ENCODE results near the gene L3MBTL3.

Gene L3MBTL3

DNA sequence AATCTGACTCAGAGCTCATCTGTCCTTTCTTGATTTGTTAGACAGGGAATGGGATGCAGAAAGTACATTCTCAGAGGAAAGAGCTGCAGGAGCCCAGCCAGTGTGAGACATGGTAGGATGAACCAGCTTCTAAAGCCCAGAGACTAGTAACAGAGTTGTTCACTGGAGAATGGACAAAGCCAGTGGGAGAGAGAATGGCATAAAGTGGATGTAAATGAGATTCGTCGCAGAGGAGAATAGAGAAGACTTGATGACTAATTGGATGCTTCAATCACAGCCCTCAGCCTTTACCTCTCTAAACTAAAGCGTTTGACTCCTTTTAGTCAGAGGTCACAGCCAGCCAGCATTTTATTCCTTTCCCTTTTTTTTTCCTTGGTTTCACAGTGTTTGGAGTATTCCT, 25.5 kb upstream of the L3MBTL3 start:
- TF ChIP-seq, protein P1, sequence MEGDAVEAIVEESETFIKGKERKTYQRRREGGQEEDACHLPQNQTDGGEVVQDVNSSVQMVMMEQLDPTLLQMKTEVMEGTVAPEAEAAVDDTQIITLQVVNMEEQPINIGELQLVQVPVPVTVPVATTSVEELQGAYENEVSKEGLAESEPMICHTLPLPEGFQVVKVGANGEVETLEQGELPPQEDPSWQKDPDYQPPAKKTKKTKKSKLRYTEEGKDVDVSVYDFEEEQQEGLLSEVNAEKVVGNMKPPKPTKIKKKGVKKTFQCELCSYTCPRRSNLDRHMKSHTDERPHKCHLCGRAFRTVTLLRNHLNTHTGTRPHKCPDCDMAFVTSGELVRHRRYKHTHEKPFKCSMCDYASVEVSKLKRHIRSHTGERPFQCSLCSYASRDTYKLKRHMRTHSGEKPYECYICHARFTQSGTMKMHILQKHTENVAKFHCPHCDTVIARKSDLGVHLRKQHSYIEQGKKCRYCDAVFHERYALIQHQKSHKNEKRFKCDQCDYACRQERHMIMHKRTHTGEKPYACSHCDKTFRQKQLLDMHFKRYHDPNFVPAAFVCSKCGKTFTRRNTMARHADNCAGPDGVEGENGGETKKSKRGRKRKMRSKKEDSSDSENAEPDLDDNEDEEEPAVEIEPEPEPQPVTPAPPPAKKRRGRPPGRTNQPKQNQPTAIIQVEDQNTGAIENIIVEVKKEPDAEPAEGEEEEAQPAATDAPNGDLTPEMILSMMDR (conservative IDR thresholded peaks at IDR 0.05; ENCODE audit: low read depth, low read length), result no peak
- no peak overlapping the region for H3K4me3 ChIP-seq (ENCODE audit: low read depth, low read length)
- DNase-seq (ENCODE audit: low read depth), result no peak

DNA sequence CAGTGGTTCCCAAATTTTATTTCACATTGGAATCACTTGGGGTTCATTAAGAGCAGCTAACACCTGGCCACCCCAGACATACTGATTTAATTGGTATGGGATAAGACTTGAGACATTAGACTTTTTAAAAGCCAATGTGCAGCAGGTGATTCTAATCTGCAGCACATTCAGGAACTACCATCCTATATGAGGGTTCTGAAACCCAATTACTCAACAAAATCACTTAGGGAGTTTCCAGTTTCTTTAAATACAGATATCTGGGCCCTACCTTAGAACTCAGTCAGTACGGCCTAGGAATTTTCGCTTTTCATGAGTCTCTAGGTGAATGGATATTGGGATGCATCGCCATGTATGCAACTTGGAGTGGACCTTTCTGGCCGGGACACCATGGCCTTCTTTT, 24.0 kb upstream of the L3MBTL3 start:
- no peak overlapping the region for H3K4me3 ChIP-seq (ENCODE audit: low read depth, low read length)

DNA sequence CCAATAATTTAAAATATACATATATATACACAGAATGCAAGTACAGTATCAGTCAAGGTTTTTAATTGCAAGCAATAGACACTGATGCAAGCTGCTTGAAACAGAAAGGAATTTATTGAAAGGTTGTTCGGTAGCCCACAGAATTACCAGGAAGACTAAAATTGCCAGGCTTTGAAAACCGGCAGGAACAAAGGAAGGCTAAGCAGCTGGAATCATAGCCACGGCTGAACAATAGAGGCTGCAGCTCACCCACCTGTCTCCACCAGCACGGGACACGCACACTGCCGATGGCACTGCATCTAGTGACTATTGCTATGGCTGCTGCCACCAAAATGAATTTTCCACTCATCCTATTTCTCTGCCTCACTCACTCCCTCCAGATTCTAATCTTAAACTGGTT, 22.0 kb upstream of the L3MBTL3 start:
- TF ChIP-seq, protein P1 (conservative IDR thresholded peaks at IDR 0.05; ENCODE audit: low read depth, low read length), result no peak
- H3K4me3 ChIP-seq (ENCODE audit: low read depth, low read length), result no peak overlapping the region
- DNase-seq (ENCODE audit: low read depth), result peak; percentile 1

More for the DNA sequence above, 24.0 kb upstream of the L3MBTL3 start:
- DNase-seq (ENCODE audit: low read depth), result no peak
- TF ChIP-seq, protein P1 (conservative IDR thresholded peaks at IDR 0.05; ENCODE audit: low read depth, low read length), result no peak

DNA sequence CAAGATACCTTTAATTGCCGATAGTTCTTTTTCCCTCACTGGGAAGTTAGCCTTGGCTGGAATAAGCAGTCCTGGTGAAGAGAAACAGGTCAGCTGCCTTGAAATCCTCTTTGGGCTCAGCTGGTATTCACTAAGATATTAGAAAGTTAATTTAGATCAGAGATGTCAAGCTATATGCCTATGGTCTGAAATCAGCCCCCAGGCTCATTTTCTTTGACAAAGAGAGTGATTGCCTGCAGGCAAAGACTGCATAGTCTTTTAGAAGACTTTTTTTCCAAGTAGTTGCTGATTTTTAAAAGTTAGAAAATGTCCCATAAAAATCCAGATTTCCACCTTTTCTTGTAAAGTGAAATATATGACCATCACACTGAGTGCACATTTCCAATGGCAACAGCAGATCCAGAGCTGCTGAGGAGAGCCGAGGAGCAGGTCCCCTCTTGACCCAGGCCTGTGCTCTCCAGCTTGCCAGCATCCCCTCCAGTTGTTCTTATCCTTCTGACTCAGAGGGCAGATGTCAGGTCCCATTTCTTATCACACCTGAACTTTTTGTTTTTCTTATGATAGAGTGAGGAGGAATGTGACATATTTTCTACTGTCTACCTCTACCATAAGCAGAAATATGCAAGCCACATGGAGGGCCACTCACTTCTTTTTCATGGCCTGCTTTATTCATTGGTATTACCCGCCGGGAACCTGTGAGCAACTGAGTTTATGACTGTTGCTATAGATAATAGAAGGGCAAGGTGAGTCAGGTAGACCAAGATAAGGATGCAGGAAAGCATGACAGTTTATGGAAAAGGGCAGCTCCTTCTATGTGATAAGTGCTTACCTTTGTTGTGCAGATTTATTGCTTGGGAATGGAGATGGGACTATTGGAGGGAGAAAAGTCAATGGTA, 17.6 kb upstream of the L3MBTL3 start:
- TF ChIP-seq, protein P1 (conservative IDR thresholded peaks at IDR 0.05; ENCODE audit: low read depth, low read length), result no peak
- DNase-seq (ENCODE audit: low read depth), result no peak

DNA sequence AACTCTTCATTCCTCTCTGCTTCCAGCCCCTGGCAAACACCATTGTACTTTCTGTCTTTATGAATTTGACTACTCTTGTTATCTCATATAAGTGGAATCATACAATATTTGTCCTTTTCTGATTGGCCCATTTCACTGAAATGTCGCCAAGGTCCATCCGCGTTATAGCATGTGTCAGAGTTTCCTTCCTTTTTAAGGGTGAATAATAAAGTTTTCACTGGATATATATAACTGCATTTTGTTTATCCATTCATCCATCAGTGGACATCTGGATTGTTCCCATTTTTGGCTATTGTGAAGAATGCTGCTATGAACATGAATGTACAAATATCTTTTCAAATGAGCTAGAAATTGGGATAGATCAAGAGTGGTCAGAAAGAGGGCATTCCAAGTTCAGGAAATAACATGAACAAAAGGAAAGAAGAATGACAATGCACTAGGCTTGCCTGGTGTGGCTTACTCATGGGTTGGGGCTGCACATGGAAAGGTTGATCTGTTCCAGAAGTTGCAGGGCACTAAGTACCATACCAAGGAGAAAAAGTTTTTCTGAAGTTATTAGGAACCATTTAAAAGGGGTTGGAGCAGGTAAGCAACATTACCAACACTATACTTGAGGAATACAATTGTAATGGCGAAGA, 10.0 kb upstream of the L3MBTL3 start:
- no peak for DNase-seq (ENCODE audit: low read depth)
- TF ChIP-seq, protein P1 (conservative IDR thresholded peaks at IDR 0.05; ENCODE audit: low read depth, low read length), result no peak
- no peak overlapping the region for H3K4me3 ChIP-seq (ENCODE audit: low read depth, low read length)

More for the DNA sequence above, 17.6 kb upstream of the L3MBTL3 start:
- no peak overlapping the region for H3K4me3 ChIP-seq (ENCODE audit: low read depth, low read length)

DNA sequence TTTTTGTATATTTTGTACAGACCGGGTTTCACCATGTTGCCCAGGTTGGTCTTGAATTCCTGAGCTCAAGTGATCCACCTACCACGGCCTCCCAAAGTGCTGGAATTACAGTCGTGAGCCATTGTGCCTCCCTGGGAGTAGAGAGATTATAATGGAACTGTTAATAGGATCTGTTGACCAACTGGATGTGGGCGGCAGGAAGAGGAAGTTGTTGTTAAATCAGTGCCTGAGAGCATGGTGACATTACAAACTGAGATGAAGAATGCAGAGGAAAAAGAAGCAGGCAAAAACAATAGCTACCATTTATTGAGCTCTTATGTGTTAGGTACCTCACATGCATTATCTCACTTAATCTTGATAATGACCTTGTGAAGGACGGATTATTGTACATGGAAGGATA, 9.2 kb upstream of the L3MBTL3 start:
- no peak for DNase-seq (ENCODE audit: low read depth)
- H3K4me3 ChIP-seq (ENCODE audit: low read depth, low read length), result no peak overlapping the region
- TF ChIP-seq, protein P1 (conservative IDR thresholded peaks at IDR 0.05; ENCODE audit: low read depth, low read length), result no peak
